ENCODE data around the gene MED10. TPM values are rescaled to one million over a fixed set of nuclear protein-coding genes. Genes with fewer than 3 reads are reported as not detected.

Gene MED10
- polyA plus RNA-seq, 1 donor from 2014 or later: 37.9 TPM

GRCh38 chr5:6389946-6390530, 11.7 kb upstream of the MED10 start:
- Histone ChIP-seq H3K27me3 (ENCODE audit: insufficient read depth, low read depth, low read length) (no peaks in the 10 kb centered on the region), H4K20me1 (ENCODE audit: insufficient read depth) (no peaks in the 10 kb centered on the region), H3K36me3 (ENCODE audit: insufficient read depth, low read length) (no peaks in the 10 kb centered on the region), H3K9ac (ENCODE audit: low read length) (no peak overlapping the region), H3K9me2 (ENCODE audit: insufficient read depth, low read length) (no peaks in the 10 kb centered on the region), H3K27ac (ENCODE audit: low read length) (no peak overlapping the region), H3K9me3 (ENCODE audit: low read length) (no peaks in the 10 kb centered on the region), H3K79me2 (replicated peaks; ENCODE audit: insufficient read depth, low read length) (no peaks in the 10 kb centered on the region), H3K4me2 (ENCODE audit: low read length) (no peak overlapping the region), H3F3A (ENCODE audit: insufficient read depth, low read length, poor library complexity, severe bottlenecking) (no peaks in the 10 kb centered on the region), H3K4me3 (ENCODE audit: low read length) (no peak overlapping the region), H2AFZ (ENCODE audit: low read depth, low read length) (no peak overlapping the region)
- TF ChIP-seq SMC3 (conservative IDR thresholded peaks at IDR 0.05; ENCODE audit: poor library complexity) (no peak), EZH2 (IDR thresholded peaks at IDR 0.05; ENCODE audit: borderline replicate concordance, insufficient read depth, low read length, poor library complexity, severe bottlenecking) (no peak), RAD21 (conservative IDR thresholded peaks at IDR 0.05) (no peak), CTCF (IDR thresholded peaks at IDR 0.05; ENCODE audit: poor library complexity, severe bottlenecking) (no peak), EP300 (conservative IDR thresholded peaks at IDR 0.05; ENCODE audit: poor library complexity, severe bottlenecking) (no peak), REST (IDR thresholded peaks at IDR 0.05; ENCODE audit: borderline replicate concordance) (no peak), TAF1 (IDR thresholded peaks at IDR 0.05; ENCODE audit: low read depth) (no peak), MXI1 (conservative IDR thresholded peaks at IDR 0.05; ENCODE audit: poor library complexity, severe bottlenecking) (no peak), POLR2AphosphoS5 (IDR thresholded peaks at IDR 0.05) (no peak)

- H3K9me3 ChIP-seq (ENCODE audit: low read length): no peaks in the 10 kb centered on the region
- no peaks in the 10 kb centered on the region for H3F3A ChIP-seq (ENCODE audit: insufficient read depth, low read length, poor library complexity, severe bottlenecking)
- H4K20me1 ChIP-seq (ENCODE audit: insufficient read depth): no peaks in the 10 kb centered on the region
- H3K4me2 ChIP-seq (ENCODE audit: low read length): no peak overlapping the region
- H3K36me3 ChIP-seq (ENCODE audit: insufficient read depth, low read length): no peaks in the 10 kb centered on the region
- no peaks in the 10 kb centered on the region for H3K9me2 ChIP-seq (ENCODE audit: insufficient read depth, low read length)
- H3K4me3 ChIP-seq (ENCODE audit: low read length): no peak overlapping the region
- no peaks in the 10 kb centered on the region for H3K79me2 ChIP-seq (replicated peaks; ENCODE audit: insufficient read depth, low read length)
- H3K27me3 ChIP-seq (ENCODE audit: insufficient read depth, low read depth, low read length): no peaks in the 10 kb centered on the region
- H2AFZ ChIP-seq (ENCODE audit: low read depth, low read length): no peak overlapping the region
- no peak overlapping the region for H3K27ac ChIP-seq (ENCODE audit: low read length)
- no peak for TF ChIP-seq REST (IDR thresholded peaks at IDR 0.05; ENCODE audit: borderline replicate concordance)
- no peak for TF ChIP-seq SMC3 (conservative IDR thresholded peaks at IDR 0.05; ENCODE audit: poor library complexity)
- TF ChIP-seq EP300 (conservative IDR thresholded peaks at IDR 0.05; ENCODE audit: poor library complexity, severe bottlenecking): no peak
- TF ChIP-seq POLR2AphosphoS5 (IDR thresholded peaks at IDR 0.05): no peak
- no peak for TF ChIP-seq CTCF (IDR thresholded peaks at IDR 0.05; ENCODE audit: poor library complexity, severe bottlenecking)
- no peak for TF ChIP-seq TAF1 (IDR thresholded peaks at IDR 0.05; ENCODE audit: low read depth)
- H3K9ac ChIP-seq (ENCODE audit: low read length): no peak overlapping the region
Observed at GRCh38 chr5:6389397-6389796, 11.1 kb upstream of the MED10 start.
